PC-9 (cell line): ENCODE results near the gene TAS2R40.

Experiments used
- EZH2 ChIP-seq: fragments of 200-600 bp; sonication (generic); IDR thresholded peaks from 2 replicates; pipeline ENCODE4 v1.8.0; 2017; ENCODE audit warnings: antibody characterized with exemption, low read depth
- TF ChIP-seq, protein P1 (sequence below): fragments of 200-600 bp; sonication (generic); conservative IDR thresholded peaks from 2 replicates; pipeline ENCODE4 v1.6.1; 2017; ENCODE audit warnings: mixed run types, antibody characterized with exemption, mild to moderate bottlenecking, moderate library complexity

DNA sequence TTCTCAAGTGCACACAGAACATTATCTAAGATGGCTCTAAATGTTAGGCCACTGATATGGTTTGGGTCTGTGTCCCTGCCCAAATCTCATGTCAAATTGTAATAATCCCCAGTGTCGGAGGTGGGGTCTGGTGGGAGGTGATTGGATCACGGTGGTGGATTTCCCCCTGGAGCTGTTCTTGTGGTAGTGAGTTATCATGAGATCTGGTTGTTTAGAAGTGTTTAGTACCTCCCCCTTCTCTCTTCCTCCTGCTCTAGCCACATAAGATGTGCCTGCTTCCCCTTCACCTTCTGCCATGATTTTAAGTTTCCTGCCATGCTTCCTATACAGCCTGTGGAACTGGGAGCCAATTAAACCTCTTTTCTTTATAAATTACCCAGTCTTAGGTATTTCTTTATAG lies 30.2 kb downstream of the TAS2R40 start:
- TF ChIP-seq, protein P1, sequence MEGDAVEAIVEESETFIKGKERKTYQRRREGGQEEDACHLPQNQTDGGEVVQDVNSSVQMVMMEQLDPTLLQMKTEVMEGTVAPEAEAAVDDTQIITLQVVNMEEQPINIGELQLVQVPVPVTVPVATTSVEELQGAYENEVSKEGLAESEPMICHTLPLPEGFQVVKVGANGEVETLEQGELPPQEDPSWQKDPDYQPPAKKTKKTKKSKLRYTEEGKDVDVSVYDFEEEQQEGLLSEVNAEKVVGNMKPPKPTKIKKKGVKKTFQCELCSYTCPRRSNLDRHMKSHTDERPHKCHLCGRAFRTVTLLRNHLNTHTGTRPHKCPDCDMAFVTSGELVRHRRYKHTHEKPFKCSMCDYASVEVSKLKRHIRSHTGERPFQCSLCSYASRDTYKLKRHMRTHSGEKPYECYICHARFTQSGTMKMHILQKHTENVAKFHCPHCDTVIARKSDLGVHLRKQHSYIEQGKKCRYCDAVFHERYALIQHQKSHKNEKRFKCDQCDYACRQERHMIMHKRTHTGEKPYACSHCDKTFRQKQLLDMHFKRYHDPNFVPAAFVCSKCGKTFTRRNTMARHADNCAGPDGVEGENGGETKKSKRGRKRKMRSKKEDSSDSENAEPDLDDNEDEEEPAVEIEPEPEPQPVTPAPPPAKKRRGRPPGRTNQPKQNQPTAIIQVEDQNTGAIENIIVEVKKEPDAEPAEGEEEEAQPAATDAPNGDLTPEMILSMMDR, result no peak
- TF ChIP-seq EZH2, result no peak
